Panc1 (cell line): ENCODE results near the gene RBM6.

Source experiments
- TCF7L2 ChIP-seq: IDR thresholded peaks from 2 replicates; pipeline ENCODE4 v1.6.1; 2011; ENCODE audit warnings: mild to moderate bottlenecking, low read depth, low read length, inconsistent platforms
- TF ChIP-seq, protein P1 (sequence below): fragments of 450-650 bp; IDR thresholded peaks from 2 replicates; pipeline ENCODE4 v1.5.1; 2017; ENCODE audit warnings: mild to moderate bottlenecking

DNA sequence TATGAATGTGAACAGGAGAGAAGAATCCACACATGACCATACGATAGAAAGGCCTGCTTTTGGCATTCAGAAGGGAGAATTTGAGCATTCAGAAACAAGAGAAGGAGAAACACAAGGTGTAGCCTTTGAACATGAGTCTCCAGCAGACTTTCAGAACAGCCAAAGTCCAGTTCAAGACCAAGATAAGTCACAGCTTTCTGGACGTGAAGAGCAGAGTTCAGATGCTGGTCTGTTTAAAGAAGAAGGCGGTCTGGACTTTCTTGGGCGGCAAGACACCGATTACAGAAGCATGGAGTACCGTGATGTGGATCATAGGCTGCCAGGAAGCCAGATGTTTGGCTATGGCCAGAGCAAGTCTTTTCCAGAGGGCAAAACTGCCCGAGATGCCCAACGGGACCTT is 28.4 kb downstream of the RBM6 start:
- TF ChIP-seq, protein P1, sequence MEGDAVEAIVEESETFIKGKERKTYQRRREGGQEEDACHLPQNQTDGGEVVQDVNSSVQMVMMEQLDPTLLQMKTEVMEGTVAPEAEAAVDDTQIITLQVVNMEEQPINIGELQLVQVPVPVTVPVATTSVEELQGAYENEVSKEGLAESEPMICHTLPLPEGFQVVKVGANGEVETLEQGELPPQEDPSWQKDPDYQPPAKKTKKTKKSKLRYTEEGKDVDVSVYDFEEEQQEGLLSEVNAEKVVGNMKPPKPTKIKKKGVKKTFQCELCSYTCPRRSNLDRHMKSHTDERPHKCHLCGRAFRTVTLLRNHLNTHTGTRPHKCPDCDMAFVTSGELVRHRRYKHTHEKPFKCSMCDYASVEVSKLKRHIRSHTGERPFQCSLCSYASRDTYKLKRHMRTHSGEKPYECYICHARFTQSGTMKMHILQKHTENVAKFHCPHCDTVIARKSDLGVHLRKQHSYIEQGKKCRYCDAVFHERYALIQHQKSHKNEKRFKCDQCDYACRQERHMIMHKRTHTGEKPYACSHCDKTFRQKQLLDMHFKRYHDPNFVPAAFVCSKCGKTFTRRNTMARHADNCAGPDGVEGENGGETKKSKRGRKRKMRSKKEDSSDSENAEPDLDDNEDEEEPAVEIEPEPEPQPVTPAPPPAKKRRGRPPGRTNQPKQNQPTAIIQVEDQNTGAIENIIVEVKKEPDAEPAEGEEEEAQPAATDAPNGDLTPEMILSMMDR = no peak
- TF ChIP-seq TCF7L2 = no peak
